C1 segment of cervical spinal cord (tissue), 14 donors: Measurements from ENCODE around the gene MED26.
"Not testable (repeated sequence)": the region's sequence is repeated elsewhere in the genome, so short reads cannot be mapped to it uniquely, and the experiment has no call there.

Experiments
- DNase-seq, 14 donors: peaks; one replicate each; lab custom pipeline; 2025; lab: John Stamatoyannopoulos, UW

Gene MED26

DNA sequence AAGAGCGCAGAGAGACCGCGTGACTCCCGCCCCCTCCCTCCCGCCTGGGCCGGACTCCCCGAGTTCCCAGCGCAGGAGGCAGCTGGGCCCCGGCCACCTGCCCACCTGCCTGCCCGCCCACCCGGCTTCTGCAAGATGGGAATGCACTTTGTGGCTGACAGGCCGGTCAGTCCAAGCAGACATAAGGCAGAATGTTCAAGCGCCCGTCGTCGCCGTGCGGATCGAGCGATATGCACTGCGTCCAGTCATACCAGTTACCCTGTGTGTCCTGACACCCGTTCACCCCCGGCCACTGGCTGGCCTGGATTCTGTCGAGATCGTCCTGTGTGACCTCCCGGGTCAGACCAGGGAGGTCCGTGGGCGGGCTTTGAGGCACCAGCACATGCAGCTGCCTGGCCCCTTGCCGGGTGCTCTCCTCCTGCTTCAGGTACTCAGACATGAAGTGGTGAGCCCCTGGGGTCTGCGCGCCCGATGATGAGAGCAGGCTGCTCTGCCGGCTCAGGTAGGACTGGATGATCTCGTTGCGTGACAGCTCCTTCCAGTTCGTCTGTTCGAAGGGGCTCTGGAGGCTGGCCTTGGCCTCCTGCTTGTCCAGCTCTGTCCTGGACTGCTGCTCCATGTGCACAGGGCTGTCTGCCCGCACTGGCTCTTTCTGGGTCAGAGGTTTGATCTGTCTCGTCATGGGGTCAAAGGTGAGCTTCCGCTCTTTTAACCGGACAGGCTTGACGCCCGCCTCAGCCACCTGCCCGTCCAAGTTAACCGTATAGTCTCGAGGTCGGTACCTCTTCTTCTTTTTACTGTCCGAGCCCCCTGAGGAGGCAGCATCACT lies 51.9 kb downstream of the MED26 start:
- DNase-seq: peak in 1 of 14 donors; percentile 3

DNA sequence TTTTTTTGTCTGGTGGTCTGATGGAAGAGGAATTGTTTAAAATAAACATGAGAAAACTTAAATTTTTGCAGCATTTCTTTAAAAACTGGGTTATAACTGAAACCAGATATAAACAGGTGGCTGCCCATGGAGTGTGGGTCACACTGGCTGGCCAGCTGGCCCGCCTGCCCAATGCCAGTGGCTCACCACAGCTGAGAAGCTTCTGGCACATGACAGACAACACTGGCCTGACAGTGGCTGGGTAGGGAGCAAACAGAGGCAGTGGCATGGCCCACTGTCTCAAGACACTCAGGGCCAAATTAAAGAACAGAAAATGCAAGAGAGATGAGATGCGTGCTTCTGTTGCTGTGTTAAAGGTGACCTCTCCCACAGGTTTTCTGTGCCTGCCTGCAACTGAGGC lies 52.7 kb downstream of the MED26 start:
- DNase-seq: no peak

DNA sequence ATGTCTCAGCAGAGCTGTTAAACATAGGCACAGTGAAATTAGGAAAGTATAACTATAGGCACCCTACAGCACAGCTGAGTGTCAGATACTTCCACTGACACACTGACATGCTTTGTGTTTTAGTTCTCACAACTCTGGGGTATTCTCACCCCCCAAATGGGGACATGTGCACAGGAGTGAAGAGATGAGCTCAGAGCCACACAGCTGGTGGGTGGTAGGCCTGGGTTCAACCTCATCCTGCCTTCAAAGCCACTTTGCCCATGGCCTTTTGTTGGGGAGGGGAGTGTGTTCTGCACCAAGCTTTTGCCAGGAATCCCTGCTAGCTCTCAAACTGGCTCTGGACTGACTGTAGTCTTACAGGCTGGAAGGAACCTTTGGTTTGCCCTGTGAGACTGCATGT lies 54.1 kb downstream of the MED26 start:
- no peak for DNase-seq

DNA sequence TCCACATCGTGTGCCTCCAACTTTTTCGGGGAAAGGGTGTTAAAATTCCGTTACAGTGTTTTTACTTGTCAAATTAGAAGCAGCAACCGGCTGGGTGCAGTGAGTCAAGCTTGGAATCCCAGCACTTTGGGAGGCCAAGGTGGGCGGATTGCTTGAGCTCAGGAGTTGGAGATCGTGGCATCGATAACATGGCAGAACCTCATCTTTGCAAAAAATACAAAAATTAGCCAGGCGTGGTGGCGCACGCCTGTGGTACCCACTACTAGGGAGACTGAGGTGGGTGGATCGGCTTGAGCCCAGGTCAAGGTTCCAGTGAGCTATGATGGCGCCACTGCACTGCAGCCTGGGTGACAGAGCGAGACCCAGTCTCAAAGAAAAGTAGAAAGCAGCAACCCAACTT lies 54.7 kb downstream of the MED26 start:
- no peak for DNase-seq

DNA sequence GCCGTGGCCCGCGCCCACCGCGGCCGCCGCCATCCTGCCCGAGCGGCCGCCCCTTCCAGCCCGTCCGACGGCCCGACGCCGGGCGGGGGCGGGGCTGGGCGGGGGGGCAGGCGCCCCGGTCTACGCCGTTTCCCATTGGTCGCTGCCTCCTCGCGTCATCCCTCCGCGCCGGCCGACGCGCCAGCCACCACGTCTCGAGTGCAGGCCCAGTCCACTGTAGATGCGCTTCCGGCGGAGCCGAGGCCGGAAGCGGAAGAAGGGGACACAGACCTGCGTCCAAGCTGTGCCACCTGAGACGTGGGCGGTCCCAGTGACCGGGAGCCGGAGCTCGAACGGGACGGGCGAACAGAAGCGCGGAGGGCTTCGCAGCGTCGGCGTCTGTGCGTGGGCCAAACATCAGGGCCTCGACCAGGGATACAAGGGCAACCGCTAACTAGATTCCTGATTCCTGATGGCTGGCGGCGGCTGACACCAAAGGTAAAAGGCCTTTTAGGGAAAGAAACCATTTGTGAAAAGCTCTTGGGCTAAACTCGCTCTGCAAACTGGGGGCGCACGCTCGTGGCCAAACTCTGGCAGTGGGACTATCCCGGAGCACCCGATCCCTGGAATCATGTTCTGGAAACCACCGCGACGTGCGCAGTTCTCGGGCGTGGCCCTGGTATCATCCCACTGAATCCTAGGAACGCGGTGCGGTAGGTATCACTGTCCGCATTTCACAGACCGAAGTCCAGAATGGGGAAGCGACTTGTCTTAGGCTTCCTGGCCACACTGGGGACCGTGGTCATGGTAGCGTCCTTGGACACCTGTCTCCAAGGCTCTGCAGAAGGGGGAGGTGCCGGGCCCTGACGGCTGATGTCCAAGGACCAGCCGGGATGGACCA lies 55.4 kb downstream of the MED26 start, which contains the start of gene SLC35E1:
SLC35E1 (minus strand) TSS at position 84 of the 880 bp plus-strand sequence; CDS start at position 33, 51 bp downstream.
- DNase-seq: peak; percentile 58 to 97 (median 92)

DNA sequence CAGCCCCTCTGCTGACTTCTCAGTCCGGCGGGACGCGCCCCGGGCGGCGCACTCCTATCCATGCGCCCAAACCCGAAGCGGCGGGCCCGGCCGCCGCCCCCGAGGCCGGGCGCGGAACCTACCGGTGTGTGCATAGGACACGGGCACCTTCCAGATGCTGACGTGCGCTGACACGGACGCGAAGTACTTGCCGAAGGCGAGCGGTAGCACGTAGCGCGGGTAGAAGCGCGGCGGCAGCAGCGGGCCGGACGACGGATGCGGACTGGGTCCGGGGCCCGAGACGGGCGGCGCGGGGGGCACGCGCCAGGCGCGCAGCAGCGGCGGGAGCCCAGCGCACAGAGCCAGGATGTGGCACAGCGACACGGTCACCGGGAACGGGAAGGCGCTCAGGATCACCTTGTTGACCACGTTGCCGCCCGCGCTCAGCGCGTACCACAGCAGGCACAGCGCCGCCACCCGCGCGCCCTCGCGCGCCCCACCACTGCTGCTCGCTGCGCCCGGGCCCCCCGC lies 56.1 kb downstream of the MED26 start:
- DNase-seq: no peak

DNA sequence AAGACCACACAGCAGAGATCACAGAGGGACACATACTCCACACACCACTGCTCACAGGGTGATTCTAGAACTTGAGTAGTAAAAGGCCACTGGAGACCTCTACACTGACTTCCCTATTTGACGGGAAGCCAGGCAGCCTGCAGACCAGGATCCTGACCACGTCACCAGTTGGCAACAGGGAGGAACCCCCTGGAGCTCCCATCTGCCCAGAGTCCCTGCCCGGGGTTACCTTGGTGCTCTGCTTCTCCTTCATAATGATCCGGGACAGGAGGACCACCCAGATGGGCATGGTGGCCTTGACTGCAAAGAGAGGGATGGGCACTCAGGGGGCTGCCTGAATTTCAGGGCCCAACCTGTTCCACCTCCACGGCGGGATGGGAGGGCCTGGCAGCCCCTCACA lies 56.7 kb downstream of the MED26 start:
- peak in 3 of 14 donors; percentile 19 to 48 (median 19) for DNase-seq

DNA sequence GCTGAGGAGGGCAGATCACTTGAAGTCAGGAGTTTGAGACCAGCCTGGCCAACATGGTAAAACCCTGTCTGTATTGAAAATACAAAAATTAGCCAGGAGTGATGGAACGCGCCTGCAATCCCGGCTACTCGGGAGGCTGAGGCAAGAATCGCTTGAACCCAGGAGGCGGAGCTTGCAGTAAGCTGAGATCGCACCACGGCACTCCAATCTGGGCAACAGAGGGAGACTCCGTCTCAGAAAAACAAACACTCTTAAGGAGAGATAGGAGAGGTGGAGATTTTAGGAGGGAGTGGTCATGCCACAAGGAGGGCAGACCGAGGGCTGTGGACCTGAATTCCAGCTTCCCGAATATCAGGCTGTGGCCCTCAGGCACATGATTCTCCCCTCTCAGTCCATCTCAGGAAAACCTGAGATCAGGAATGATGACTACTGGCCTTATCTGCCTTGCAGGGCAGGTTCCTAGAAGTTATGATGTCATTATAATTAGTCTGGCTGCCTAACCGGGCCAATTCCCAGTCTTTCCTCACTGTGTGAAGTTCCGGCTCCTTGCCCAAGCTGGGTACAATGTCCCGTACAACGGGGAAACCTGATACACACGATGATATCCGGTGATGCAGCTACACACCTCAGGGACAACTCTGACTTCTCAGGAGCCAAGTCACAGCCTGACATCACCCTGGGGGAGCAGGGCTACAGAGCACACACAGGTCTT lies 58.2 kb downstream of the MED26 start:
- no peak for DNase-seq

DNA sequence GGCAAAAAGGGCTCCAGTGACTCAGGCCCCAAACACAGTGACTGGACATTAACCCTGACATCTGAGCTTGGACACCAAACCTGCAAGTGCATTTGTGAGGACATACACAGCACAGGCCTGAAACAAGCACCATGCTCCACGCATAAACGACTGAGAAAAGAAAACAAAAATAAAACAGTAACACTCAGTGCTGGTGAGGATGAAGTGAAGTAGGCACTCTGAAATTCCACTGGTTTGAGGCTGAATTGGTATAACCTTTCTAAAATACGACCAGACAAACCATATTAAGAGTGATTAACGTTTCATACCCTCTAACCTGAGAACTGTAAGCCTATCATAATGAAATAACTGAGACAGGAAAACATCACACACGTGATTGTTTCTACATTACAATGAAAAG lies 61.3 kb downstream of the MED26 start:
- DNase-seq: no peak

DNA sequence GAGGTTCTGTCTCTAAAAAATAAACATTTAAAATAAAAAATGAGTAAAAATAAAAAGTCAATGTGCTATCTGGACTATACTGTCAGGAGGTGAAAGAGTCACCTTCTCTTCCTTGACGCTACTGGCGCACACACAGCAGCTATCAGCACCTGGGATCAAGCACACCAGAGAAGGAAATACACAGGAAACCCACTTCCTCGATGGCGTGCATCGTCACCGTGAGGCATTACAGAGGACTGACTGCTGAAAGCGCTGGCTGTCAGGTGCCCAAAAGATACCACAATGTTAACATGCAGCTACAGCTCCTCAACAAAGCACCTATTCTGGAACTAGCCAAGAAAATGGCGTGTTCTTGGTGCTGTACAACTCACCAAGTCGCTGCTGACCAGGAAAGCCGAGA lies 61.8 kb downstream of the MED26 start:
- DNase-seq: no peak

DNA sequence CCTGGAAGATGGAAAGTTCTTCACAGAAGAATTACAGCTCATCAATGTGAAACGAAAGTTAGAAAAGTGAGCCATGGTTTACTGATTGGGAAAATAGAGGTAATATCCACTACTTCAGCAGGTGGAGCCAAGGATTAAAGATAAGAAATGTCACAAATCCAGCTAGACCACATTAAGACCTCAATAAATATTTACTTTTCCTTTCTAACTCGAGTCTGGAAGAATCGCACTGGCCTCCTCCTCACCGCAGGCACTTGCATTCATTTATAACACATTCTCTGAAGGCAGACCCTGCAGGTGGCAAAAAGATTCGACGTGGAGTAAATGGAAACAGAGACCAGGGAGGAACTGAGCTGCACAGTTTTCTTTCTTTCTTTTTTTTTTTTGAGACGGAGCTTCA lies 63.2 kb downstream of the MED26 start:
- no peak for DNase-seq

DNA sequence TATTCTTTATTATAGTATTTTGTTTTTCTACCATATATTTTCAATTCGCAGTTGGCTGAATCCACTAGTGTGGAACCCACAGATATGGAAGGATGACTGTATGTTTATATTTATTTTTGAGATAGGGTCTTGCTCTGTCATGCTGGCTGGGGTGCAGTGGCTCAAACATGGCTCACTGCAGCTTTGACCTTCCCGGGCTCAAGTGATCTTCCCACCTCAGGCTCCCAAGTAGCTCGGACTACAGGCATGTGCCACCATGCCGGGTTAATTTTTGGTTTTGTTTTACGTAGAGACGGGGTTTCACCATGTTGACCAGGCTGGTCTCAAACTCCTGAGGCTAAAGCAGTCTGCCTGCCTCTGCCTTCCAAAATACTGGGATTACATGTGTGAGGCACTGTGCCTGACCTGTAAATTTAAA lies 65.4 kb downstream of the MED26 start:
- DNase-seq: no peak

DNA sequence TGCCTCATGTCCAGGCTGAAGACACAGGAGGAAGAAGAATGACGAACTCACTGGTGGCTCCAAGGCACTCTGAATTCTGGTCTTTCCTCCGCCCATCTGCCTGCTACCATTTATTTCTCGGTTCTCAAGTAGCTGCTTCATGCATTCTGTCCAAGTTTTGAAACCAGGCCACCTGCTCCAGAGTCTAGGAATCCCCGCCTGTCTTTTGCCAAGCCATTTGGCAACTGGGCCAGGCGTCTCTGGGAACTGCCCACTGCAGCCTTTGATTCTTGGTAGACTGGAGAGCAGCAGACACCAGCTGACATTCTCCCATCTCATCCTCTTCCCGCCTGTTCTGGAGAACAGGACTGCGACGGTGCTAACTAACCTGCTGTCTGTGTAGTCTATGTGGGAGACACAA lies 66.6 kb downstream of the MED26 start:
- peak in 9 of 14 donors; percentile 11 to 77 (median 53) for DNase-seq

DNA sequence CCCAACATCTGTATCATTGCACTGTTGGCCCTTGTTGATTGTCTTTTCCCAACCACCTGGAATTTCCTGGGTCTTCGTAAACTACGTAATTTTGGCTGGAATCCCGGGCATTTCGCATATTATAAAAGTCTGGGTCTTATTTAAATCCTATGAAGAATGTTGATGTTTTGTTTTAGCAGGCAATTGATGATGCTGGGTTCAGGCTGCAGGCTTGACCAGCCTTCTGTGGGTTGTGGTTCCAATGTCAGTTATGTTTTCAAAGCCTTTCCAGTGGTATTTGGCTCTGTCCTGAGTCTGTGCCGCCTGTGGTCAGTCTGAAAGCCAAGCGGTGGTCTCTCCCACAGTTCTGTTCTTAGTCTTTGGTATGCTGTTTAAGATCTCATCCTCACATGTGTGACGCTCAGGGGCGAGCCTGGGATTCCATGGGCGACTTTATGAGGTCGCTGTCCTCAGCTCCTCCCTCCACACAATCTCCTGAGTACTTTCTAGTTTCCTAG lies 68.2 kb downstream of the MED26 start:
- no peak for DNase-seq

DNA sequence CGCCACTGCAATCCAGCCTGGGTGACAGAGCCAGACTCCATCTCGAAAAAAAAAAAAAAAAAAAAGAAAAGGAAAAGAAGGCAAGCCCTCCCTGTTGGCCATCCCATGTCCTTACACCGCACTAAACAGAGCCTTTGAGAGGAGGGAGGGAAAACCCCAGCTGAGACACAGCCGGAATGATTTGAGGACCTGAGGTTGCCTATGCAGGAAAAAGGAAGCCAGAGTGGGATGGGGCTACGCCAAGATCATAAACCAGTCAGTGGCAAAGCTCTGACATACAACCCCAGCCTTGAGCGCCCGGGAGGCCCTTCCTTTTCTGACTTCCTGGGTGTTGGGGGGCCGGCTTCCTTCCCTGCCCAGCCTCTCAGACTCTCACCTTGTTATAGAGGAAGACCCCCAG lies 73.2 kb downstream of the MED26 start:
- DNase-seq: no peak

DNA sequence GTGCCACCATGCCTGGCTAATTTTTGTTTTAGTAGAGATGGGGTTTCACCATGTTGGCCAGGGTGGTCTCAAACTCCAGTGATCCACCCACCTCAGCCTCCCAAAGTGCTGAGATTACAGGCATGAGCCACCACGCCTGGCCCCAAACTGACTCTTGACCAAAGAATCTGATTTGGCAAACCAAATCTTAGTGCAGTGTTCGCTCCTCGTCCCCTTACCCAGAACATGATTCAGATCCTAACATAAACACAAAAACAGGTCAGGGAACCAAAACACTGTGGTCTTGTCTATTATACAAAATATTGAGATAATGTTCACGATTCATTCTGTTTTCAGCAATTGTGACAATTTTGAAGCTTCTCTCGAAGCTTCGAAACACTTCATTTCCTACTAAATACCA lies 76.1 kb downstream of the MED26 start:
- DNase-seq: not testable (repeated sequence)

DNA sequence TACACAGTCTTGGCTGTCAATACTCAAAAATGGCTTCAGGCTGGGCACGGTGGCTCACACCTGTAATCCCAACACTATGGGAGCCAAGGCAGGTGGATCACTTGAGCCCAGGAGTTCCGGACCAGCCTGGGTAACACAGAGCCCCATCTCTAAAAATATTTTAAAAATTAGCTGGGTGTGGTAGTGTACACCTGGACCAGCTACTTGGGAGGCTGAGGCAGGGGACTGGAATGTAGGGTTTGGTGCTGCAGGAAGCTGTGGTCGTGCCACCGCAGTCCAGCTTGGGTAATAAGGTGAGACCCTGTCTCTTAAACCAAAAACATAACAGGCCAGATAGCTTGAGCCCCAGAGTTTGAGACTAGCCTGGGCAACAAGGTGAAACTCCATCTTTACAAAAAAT lies 79.0 kb downstream of the MED26 start:
- no peak for DNase-seq

DNA sequence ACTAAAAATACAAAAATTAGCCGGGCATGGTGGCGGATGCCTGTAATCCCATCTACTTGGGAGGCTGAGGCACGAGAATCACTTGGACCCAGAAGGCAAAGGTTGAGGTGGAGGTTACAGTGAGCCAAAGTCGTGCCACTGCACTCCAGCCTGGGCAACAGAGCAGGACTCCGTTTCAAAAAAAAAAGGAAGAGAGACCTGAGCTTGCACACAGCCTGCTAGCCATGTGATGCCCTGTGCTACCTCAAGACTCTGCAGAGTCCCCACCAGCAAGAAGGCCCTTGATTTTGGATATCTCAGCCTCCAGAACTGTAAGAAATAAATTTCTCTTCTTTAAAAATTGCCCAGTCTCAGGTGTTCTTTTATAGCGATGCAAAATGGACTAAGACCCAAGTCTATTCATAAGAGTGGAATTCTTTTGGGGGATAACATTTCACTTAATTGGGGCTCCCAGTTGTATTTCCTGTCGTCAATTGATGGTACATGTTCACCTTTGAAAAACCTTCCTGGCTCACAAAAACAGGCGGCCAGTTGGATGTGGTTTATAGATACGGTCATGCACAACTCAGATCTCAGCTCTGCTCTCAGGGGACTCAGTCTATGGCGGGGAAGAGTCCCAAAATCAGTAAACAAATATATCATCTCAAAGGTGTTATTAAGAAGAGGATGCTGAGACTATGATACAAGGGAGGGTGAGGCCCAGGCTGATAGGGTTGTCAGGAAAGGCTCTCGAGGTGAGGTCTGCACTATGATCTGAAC lies 83.4 kb downstream of the MED26 start:
- no peak for DNase-seq

DNA sequence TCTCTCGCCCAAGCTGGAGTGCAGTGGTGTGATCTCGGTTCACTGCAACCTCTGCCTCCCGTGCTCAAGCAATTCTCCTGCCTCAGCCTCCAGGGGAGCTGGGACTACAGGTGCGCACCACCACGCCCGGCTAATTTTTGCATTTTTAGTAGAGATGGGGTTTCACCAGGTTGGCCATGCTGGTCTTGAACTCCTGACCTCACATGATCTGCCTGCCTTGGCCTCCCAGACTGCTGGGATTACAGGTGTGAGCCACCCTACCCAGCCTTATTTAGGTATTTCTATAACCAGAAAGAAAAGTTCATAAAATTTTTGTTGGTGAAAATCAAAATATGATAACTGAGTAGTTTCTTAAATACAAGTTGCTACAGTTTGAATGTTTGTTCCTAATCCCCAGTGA lies 84.3 kb downstream of the MED26 start:
- DNase-seq: not testable (repeated sequence)

DNA sequence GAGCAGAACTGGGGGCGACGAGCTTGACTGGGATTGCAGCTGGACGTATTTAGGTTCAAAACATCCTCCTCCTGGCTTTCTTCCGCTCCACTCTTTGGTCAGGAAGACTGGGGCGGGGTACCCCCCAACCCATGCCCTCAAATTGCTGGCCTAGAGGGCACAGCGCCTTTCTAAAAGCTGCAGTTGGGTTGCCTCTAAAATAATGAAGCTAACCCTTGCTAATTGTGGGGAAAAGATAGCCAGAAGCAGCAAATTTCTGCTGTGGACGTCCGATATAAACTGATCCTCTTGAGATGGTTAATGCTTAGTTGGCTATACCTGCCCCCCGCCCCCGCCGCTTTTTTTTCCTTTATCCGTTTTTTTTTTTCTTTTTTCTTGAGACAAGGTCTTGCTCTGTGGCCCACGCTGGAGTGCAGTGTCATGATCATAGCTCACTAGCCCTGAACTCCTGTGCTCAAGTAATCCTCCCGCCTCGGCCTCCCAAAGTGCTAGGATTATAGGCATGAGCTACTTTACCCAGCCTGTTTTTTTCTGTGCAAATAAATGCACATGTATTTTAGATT lies 85.0 kb downstream of the MED26 start:
- DNase-seq: no peak
